ENCODE data around the gene LCN12. TPM values are rescaled to one million over a fixed set of nuclear protein-coding genes. Genes with fewer than 3 reads are reported as not detected.

The LCN12 gene
- total RNA-seq, 1 donor: 0.86 TPM

- H3K4me3 ChIP-seq (ENCODE audit: low read depth, low read length): no peak overlapping the region
- DNase-seq (ENCODE audit: low read depth): no peak
- TF ChIP-seq, protein P1, sequence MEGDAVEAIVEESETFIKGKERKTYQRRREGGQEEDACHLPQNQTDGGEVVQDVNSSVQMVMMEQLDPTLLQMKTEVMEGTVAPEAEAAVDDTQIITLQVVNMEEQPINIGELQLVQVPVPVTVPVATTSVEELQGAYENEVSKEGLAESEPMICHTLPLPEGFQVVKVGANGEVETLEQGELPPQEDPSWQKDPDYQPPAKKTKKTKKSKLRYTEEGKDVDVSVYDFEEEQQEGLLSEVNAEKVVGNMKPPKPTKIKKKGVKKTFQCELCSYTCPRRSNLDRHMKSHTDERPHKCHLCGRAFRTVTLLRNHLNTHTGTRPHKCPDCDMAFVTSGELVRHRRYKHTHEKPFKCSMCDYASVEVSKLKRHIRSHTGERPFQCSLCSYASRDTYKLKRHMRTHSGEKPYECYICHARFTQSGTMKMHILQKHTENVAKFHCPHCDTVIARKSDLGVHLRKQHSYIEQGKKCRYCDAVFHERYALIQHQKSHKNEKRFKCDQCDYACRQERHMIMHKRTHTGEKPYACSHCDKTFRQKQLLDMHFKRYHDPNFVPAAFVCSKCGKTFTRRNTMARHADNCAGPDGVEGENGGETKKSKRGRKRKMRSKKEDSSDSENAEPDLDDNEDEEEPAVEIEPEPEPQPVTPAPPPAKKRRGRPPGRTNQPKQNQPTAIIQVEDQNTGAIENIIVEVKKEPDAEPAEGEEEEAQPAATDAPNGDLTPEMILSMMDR (IDR thresholded peaks at IDR 0.05; ENCODE audit: insufficient read depth, low read depth, low read length): no peak
Observed at GRCh38 chr9:136962701-136963248, 10.7 kb downstream of the LCN12 start.

- no peak overlapping the region for H3K4me3 ChIP-seq (ENCODE audit: low read depth, low read length)
- TF ChIP-seq, protein P1 (IDR thresholded peaks at IDR 0.05; ENCODE audit: insufficient read depth, low read depth, low read length): no peak
- DNase-seq (ENCODE audit: low read depth): no peak
Observed at GRCh38 chr9:136963341-136963740, 11.3 kb downstream of the LCN12 start.

DNA sequence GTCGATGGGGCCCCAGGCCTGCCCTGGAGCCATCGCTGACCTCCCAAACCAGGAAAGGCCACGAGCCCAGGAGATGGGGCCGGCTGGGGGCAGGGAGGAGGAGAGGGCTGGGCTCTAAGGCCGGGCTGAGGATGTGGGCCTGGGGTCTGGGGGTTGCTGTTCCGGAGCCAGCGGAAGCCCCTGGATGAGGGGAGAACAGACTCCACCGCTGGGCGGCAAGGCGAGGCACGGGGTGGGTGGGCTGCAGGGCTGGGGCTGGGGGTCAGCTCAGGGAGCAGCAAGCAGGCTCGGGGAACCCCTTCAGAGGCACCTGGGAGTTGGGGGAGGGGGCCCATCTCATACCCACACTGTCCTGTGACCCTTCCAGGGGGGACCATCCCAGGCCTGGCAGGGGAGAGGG is 11.7 kb downstream of the LCN12 start:
- no peak for DNase-seq (ENCODE audit: low read depth)
- no peak overlapping the region for H3K4me3 ChIP-seq (ENCODE audit: low read depth, low read length)
- TF ChIP-seq, protein P1 (IDR thresholded peaks at IDR 0.05; ENCODE audit: insufficient read depth, low read depth, low read length): no peak

DNA sequence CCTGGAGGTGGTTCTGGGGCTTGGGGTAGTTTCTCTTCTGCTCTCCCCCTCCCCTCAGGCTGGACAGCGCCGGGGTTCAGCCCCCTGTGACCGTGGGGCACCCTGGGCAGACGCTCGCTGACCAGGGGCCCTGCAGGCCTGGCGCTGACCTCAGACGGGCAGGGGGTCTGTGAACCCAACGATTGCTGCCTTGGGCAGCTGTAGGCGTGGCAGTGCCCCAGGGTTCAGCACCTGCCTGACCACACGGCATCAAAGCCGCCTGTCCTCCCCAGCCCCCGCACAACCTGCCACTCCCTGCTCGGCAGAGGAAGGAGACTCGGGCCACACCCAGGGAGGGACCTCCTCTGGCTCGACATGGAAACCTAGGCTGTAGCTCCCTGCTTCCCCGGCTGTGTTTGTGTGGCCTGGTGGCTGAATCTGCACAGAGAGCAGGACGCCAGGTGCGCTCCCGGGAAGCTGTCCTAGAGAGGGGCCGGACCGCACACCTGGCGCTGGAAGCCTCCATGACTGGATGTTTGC is 12.2 kb downstream of the LCN12 start:
- no peak for DNase-seq (ENCODE audit: low read depth)
- H3K4me3 ChIP-seq (ENCODE audit: low read depth, low read length): no peak overlapping the region
- TF ChIP-seq, protein P1 (IDR thresholded peaks at IDR 0.05; ENCODE audit: insufficient read depth, low read depth, low read length): no peak

GRCh38 chr9:136964833-136965422 is 12.9 kb downstream of the LCN12 start:
- no peak for DNase-seq (ENCODE audit: low read depth)
- TF ChIP-seq, protein P1 (IDR thresholded peaks at IDR 0.05; ENCODE audit: insufficient read depth, low read depth, low read length): no peak
- H3K4me3 ChIP-seq (ENCODE audit: low read depth, low read length): no peak overlapping the region

- TF ChIP-seq, protein P1 (IDR thresholded peaks at IDR 0.05; ENCODE audit: insufficient read depth, low read depth, low read length): no peak
- no peak overlapping the region for H3K4me3 ChIP-seq (ENCODE audit: low read depth, low read length)
Observed at GRCh38 chr9:136965771-136966484, 13.9 kb downstream of the LCN12 start.

More at GRCh38 chr9:136965771-136966484, 13.9 kb downstream of the LCN12 start:
- peak; percentile 21 for DNase-seq (ENCODE audit: low read depth)

Measured in fibroblast of villous mesenchyme (primary cell).